ENCODE results near the gene ITGA4. TPM values are rescaled to one million over a fixed set of nuclear protein-coding genes. Genes with fewer than 3 reads are reported as not detected.

Gene ITGA4
- total RNA-seq, 4 donors from 2014 or later = 2.0 to 7.8 (median 6.0) TPM

DNA sequence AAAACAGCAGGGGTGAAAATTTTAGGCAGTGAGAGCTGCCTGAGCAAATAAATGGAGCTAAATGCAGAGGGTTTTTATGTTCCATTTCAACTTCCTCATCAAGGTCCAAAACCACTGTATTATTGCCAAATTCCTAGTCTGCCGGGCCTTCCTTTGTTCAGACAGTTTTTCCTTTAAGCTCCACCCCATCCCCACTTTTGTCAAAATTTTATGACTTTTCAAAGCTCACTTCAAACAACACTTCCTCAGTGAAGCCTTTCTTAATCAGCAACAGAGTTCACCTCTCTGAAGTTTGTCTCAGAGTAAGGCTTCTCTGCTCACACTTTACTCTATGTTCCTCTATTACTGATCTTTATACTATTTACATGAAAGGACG lies 118.5 kb downstream of the ITGA4 start:
- no peak for DNase-seq
- Histone ChIP-seq H3K27ac (no peak overlapping the region), H3K4me3 (replicated peaks in 1 of 3) (no peak overlapping the region), H3K9me3 (no peaks in the 10 kb centered on the region), H3K36me3 (no peaks in the 10 kb centered on the region), H3K4me1 (no peaks in the 10 kb centered on the region), H3K27me3 (no peaks in the 10 kb centered on the region)
- WGBS, 2 donors = 51 to 61% methylated on average over 2 of the region's 2 CpGs
- intact Hi-C loops (cut with DNase I) = no loop called here
- TF ChIP-seq POLR2A (IDR thresholded peaks at IDR 0.05) (no peak), CTCF (IDR thresholded peaks at IDR 0.05) (no peak)

DNA sequence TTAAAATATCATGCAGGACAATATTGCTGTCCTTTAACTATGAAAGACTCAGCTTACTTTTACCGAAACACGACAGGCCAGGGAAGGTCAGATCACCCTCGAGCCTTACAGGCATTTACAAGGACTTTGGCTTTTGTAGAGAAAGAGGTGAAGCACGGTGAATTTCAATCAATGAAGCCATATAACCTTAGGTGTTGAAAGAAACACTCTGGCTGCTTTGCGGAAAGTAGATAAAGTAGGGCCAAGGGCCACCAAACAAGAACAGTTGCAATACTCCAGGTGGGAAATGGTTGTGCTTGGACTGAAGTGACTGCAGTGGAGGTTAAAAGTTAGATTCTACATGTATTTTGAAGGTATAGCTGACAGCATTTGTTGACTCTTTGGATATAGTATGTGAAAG lies 119.2 kb downstream of the ITGA4 start:
- no peak for TF ChIP-seq CTCF (IDR thresholded peaks at IDR 0.05)
- no peak for TF ChIP-seq POLR2A (IDR thresholded peaks at IDR 0.05)
- H3K36me3 ChIP-seq = no peaks in the 10 kb centered on the region
- intact Hi-C loops (cut with DNase I) = no loop called here
- 83% methylated on average over 5 of the region's 5 CpGs for WGBS, 2 donors
- no peaks in the 10 kb centered on the region for H3K27me3 ChIP-seq
- DNase-seq = no peak
- no peak overlapping the region for H3K27ac ChIP-seq
- H3K4me1 ChIP-seq = no peaks in the 10 kb centered on the region
- no peaks in the 10 kb centered on the region for H3K9me3 ChIP-seq
- H3K4me3 ChIP-seq (replicated peaks in 1 of 3) = no peak overlapping the region

GRCh38 chr2:181578829-181579228 lies 121.6 kb downstream of the ITGA4 start:
- H3K27ac ChIP-seq = no peak overlapping the region
- TF ChIP-seq POLR2A (IDR thresholded peaks at IDR 0.05) = no peak
- no peak overlapping the region for H3K4me3 ChIP-seq (replicated peaks in 1 of 3)
- H3K9me3 ChIP-seq = no peaks in the 10 kb centered on the region
- 53 to 56% methylated on average over 3 of the region's 3 CpGs for WGBS, 2 donors
- no peak for DNase-seq
- no peaks in the 10 kb centered on the region for H3K27me3 ChIP-seq
- H3K36me3 ChIP-seq = no peaks in the 10 kb centered on the region
- no peaks in the 10 kb centered on the region for H3K4me1 ChIP-seq
- intact Hi-C loops (cut with DNase I) = no loop called here

GRCh38 chr2:181581534-181581933 lies 124.3 kb downstream of the ITGA4 start:
- no peaks in the 10 kb centered on the region for H3K36me3 ChIP-seq
- TF ChIP-seq POLR2A (IDR thresholded peaks at IDR 0.05) (no peak), CTCF (IDR thresholded peaks at IDR 0.05) (no peak)
- H3K27me3 ChIP-seq = no peaks in the 10 kb centered on the region
- H3K9me3 ChIP-seq = no peaks in the 10 kb centered on the region
- WGBS, 2 donors = 80 to 81% methylated on average over 2 of the region's 2 CpGs
- no peak overlapping the region for H3K27ac ChIP-seq
- no peak for DNase-seq
- intact Hi-C loops (cut with DNase I) = no loop called here
- no peaks in the 10 kb centered on the region for H3K4me1 ChIP-seq
- H3K4me3 ChIP-seq (replicated peaks in 1 of 3) = no peak overlapping the region

DNA sequence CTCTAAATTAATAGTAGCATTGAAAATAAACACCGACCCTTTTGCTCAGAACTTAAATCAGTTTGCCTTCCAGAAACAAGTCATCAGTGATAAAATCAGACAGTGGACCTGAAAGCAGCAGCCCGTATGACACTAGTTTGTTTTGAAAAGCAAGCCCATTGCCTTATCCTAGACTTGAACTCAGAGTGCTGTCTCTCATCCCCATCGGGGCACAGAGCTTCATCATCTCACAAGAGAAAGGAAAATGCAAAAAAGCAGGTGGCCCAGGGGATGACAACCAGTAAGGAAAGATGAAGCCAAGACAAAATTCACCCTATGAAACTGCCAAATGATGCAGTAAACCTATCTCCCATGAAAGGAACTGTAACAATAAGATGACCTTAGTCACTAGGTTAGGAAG lies 128.5 kb downstream of the ITGA4 start:
- no peaks in the 10 kb centered on the region for H3K27me3 ChIP-seq
- no peaks in the 10 kb centered on the region for H3K4me1 ChIP-seq
- H3K9me3 ChIP-seq = no peaks in the 10 kb centered on the region
- 63 to 64% methylated on average over 3 of the region's 3 CpGs for WGBS, 2 donors
- H3K4me3 ChIP-seq (replicated peaks in 1 of 3) = no peak overlapping the region
- intact Hi-C loops (cut with DNase I) = no loop called here
- DNase-seq = no peak
- no peak overlapping the region for H3K27ac ChIP-seq
- no peak for TF ChIP-seq POLR2A (IDR thresholded peaks at IDR 0.05)
- no peak for TF ChIP-seq CTCF (IDR thresholded peaks at IDR 0.05)
- H3K36me3 ChIP-seq = no peaks in the 10 kb centered on the region

Other genes with a start within 250 kb of the ITGA4 start
- not detected for gene CERKL, start 199.7 kb downstream of the ITGA4 start, total RNA-seq
- not detected for gene NEUROD1, start 223.1 kb downstream of the ITGA4 start, total RNA-seq